Heart left ventricle (tissue), 16 donors: Measurements from ENCODE around the gene CDR2L. TPM values are rescaled to one million over a fixed set of nuclear protein-coding genes. Genes with fewer than 3 reads are reported as not detected.
A peak's percentile ranks its signal among the peaks of the same experiment; 100 is the strongest.

ENCODE experiments used
- ATAC-seq, 4 donors: fragments of 200-7000 bp; cut with Tn5 transposase; one replicate each; pipeline ENCODE4 v1.9.1; 2020 to 2022; ENCODE audit warnings: moderate library complexity in 4 of 4, mild to moderate bottlenecking in 3 of 4, moderate number of reproducible peaks in 1 of 4
- DNase-seq, 5 donors: peaks; one replicate each; pipeline ENCODE4 v3.0.0-alpha.2; 2020
- H3K27ac ChIP-seq, 12 donors: fragments of 200-600 bp; sonication (generic) in 4 of 12; one replicate each; pipeline versions ENCODE4 v1.5.0 to v1.8.0; 2016 to 2022; ENCODE audit warnings: mild to moderate bottlenecking in 2 of 12
- H3K27me3 ChIP-seq, 9 donors: fragments of 200-600 bp; sonication (generic) in 2 of 9; one replicate each; pipeline versions ENCODE4 v1.5.1 to v1.8.0; 2016 to 2022; ENCODE audit warnings: mild to moderate bottlenecking in 3 of 9
- H3K36me3 ChIP-seq, 9 donors: fragments of 200-600 bp; sonication (generic) in 2 of 9; one replicate each; pipeline versions ENCODE4 v1.5.0 to v1.8.0; 2018 to 2022; ENCODE audit warnings: mild to moderate bottlenecking in 2 of 9
- H3K4me1 ChIP-seq, 12 donors: fragments of 200-600 bp; sonication (generic) in 4 of 12; one replicate each; pipeline versions ENCODE4 v1.5.0 to v1.8.0; 2016 to 2022; ENCODE audit warnings: mild to moderate bottlenecking in 3 of 12
- H3K4me3 ChIP-seq, 12 donors: fragments of 200-600 bp; sonication (generic) in 4 of 12; one replicate each; pipeline versions ENCODE4 v1.5.0 to v1.8.0; 2017 to 2022; ENCODE audit warnings: mild to moderate bottlenecking in 9 of 12, moderate library complexity in 4 of 12
- H3K9me3 ChIP-seq, 12 donors: fragments of 200-600 bp; sonication (generic) in 4 of 12; one replicate each; pipeline versions ENCODE4 v1.5.0 to v1.8.0; 2016 to 2022; ENCODE audit warnings: mild to moderate bottlenecking in 1 of 12
- POLR2A ChIP-seq, 2 donors: fragments of 450-650 bp; IDR thresholded peaks; one replicate each; pipeline ENCODE4 v1.6.1; 2017; ENCODE audit warnings: antibody characterized with exemption in 2 of 2, mild to moderate bottlenecking in 2 of 2, moderate library complexity in 2 of 2
- WGBS, 4 donors: extraction: QIAGEN DNeasy Blood & Tissue Kit in 2 of 4; methylation state at CpG; one replicate each; pipeline versions ENCODE4 v1.1.5 to v1.1.7; 2013 to 2018; 5-methylcytosine and 5-hydroxymethylcytosine counted together
- intact Hi-C, 10 donors: fragments of 100-400 bp; cut with DNase I; formaldehyde crosslinking; loops; one replicate each; pipeline versions ENCODE4 v1.11.1 to v1.14.2; 2022
- polyA plus RNA-seq, 2 donors: library from polyadenylated mRNA; stranded (reverse); fragments of 200-250 nt; gene quantifications; one replicate each; pipeline ENCODE4 v1.2.3, GENCODE V29; 2013
- total RNA-seq, 9 donors: library from RNA; depleted of rRNA in 2 of 9; stranded (reverse); fragments of >200 nt in 2 of 9; fragmentation: NEBNext Ultra II Directional in 3 of 9; extraction: Animal tissue kit (Norgen Biotek cat#: 25700) in 3 of 9; gene quantifications; one replicate each; pipeline versions ENCODE4 v1.1.0 to v1.2.4, GENCODE V29; 2016 to 2023
- TF ChIP-seq, protein P1 (sequence below), 12 donors: fragments of 200-600 bp; sonication (generic) in 4 of 12; IDR thresholded peaks; one replicate each; pipeline versions ENCODE4 v1.5.0 to v1.8.0; 2018 to 2022; ENCODE audit warnings: antibody characterized with exemption in 12 of 12, mild to moderate bottlenecking in 5 of 12
- donor health status: ischemic (EF 13 %, LVEDD 7.1; RV severe dilation, severe dysfunction).
- donor health status: healthy with polysubstance abuse.
- donor health status: DM: no; HTN: yes; CAD: no.
- donor health status: DM: no; HTN: no; CAD: no.
- donor health status: ischemic (EF 25% LVEDD 6.9; RV normal size, moderate dysfunction).
- donor health status: ischemic (EF 25% LVEDD 5.7; RV mildly dilated, moderate dysfunction).
- donor health status: healthy.
- donor health status: DM: yes; HTN: yes; CAD: no.
- donor health status: ischemic (EF 35%, LVEDD 5.7; RV mildly dilated, moderate dysfunction).
- donor health status: nonischemic (EF 11% LVEDD 7.7; RV severe dilation, severe dysfunction).
- donor health status: DM: yes; HTN: yes; CAD: no.
- donor health status: PGD.
- donor health status: ischemic (EF 29% LVEDD 5.4; RV normal size, mild dysfunction).
- donor health status: nonischemic (EF 23%, LVEDD 6.1; RV moderate dilation, normal function).

CDR2L gene
- total and polyA plus RNA-seq, 11 donors = 13.0 to 56.4 (median 18.1) TPM

DNA sequence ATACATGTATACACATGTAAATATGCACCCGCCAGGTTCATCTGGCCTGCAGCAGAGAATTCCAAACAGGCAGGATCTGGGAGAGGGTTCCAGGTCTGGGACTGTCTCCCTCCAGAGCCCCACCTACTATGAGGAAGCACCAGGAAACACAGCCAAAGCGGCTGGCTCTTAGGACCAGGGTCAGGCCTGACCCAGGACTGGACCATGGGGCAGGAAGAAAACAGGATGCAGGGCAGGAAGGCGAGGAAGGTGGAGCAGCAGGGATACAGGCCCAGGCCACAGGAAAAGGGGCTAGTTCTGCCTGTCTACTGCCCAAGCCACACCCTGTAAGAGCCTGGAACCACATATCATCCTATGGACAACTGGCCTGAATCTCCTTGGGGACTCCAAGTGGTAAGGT is 17.0 kb upstream of the CDR2L start:
- peak overlapping the region in 11 of 12 donors; percentile 16 to 95 (median 76) for H3K4me3 ChIP-seq
- TF ChIP-seq, protein P1, sequence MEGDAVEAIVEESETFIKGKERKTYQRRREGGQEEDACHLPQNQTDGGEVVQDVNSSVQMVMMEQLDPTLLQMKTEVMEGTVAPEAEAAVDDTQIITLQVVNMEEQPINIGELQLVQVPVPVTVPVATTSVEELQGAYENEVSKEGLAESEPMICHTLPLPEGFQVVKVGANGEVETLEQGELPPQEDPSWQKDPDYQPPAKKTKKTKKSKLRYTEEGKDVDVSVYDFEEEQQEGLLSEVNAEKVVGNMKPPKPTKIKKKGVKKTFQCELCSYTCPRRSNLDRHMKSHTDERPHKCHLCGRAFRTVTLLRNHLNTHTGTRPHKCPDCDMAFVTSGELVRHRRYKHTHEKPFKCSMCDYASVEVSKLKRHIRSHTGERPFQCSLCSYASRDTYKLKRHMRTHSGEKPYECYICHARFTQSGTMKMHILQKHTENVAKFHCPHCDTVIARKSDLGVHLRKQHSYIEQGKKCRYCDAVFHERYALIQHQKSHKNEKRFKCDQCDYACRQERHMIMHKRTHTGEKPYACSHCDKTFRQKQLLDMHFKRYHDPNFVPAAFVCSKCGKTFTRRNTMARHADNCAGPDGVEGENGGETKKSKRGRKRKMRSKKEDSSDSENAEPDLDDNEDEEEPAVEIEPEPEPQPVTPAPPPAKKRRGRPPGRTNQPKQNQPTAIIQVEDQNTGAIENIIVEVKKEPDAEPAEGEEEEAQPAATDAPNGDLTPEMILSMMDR (IDR thresholded peaks at IDR 0.05) = no peak
- TF ChIP-seq POLR2A (IDR thresholded peaks at IDR 0.05) = no peak
- WGBS, 4 donors = 46 to 70% (median 67%) methylated on average over 3 of the region's 3 CpGs
- DNase-seq (peak in 3 of 5 donors; percentile 43 to 61 (median 52)), ATAC-seq (peak; percentile 42 to 84 (median 66))
- no peaks in the 10 kb centered on the region for H3K36me3 ChIP-seq
- H3K9me3 ChIP-seq = no peaks in the 10 kb centered on the region
- H3K27me3 ChIP-seq = peaks cover 0 to 25% (median 0%) of the 10 kb centered on the region in 9 donors
- peak overlapping the region; percentile 52 to 81 (median 70) for H3K27ac ChIP-seq
- peaks cover 0 to 26% (median 12%) of the 10 kb centered on the region in 12 donors for H3K4me1 ChIP-seq
- intact Hi-C loops = loop anchor here in 1 of 10 donors (10.0 kb wide), 1 partner anchor 64 kb away; no protein-coding TSS in a partner anchor

DNA sequence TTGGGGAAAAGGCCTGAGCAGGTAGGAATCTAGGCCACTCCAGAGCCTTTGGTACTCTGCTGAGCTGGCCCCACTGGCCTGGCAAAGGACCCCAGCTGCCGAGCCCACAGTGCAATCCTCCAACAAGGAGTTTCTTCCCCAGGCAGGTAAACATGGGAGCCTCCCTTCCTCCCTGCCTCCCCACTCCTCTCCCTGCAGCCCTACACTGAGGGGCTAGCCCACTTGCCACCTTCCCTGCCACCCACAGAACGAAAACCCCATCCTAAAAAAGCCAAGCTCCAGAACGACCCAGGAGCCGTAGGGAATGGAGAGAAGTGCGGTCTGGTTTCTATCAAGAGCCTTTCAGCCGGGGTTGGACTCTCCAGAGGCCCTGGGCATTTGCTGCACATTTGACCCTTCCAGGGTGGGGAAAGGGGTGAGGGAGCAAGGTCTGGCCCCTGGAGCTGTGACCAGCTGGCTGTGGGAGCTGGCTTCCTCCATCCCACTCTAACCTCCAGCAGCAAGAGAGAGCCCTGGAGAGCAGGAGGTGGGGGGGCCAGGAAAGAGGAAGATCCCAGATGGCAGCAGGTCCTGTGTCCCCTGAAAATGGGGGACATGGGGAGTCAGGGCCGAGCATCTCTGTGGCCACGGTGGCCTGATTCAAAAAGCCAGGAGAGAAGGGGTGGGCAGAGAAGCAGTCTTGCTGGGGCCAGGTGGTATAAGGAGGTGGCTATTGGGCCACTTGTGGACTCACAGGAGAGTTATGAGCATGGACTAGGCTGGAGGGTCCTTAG is 16.2 kb upstream of the CDR2L start:
- peaks cover 0 to 25% (median 0%) of the 10 kb centered on the region in 9 donors for H3K27me3 ChIP-seq
- H3K36me3 ChIP-seq = no peaks in the 10 kb centered on the region
- TF ChIP-seq, protein P1 (IDR thresholded peaks at IDR 0.05) = no peak
- no peak for TF ChIP-seq POLR2A (IDR thresholded peaks at IDR 0.05)
- H3K4me1 ChIP-seq = peaks cover 0 to 26% (median 12%) of the 10 kb centered on the region in 12 donors
- 54 to 66% (median 57%) methylated on average over 8 of the region's 8 CpGs for WGBS, 4 donors
- H3K9me3 ChIP-seq = no peaks in the 10 kb centered on the region
- intact Hi-C loops = loop anchor here in 1 of 10 donors (10.0 kb wide), 1 partner anchor 64 kb away; no protein-coding TSS in a partner anchor
- peak overlapping the region; percentile 52 to 81 (median 70) for H3K27ac ChIP-seq
- ATAC-seq (peak in 2 of 4 donors; percentile 19 to 32), DNase-seq (no peak)
- H3K4me3 ChIP-seq = peak overlapping the region; percentile 69 to 95 (median 76)

DNA sequence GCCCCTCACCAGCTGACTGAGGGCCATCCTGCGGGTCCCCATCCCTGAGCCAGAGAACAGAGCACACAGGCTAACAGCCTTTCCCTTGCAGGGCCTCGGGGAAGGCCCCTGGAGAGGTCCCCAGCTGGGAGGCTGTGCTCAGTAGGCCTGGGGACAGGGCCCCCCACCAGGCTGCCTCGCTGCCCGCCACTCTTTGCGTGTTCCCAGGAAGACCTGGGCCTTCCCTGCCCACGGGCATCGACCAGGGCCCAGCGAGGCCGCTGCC is 15.7 kb upstream of the CDR2L start:
- Histone ChIP-seq H3K9me3 (no peaks in the 10 kb centered on the region), H3K27me3 (peaks cover 0 to 25% (median 0%) of the 10 kb centered on the region in 9 donors), H3K4me1 (peaks cover 0 to 26% (median 12%) of the 10 kb centered on the region in 12 donors), H3K27ac (peak overlapping the region; percentile 33 to 81 (median 70)), H3K36me3 (no peaks in the 10 kb centered on the region), H3K4me3 (peak overlapping the region; percentile 69 to 95 (median 76))
- ATAC-seq = no peak
- DNase-seq = no peak
- no peak for TF ChIP-seq POLR2A (IDR thresholded peaks at IDR 0.05)
- TF ChIP-seq, protein P1 (IDR thresholded peaks at IDR 0.05) = no peak
- intact Hi-C loops = loop anchor here in 1 of 10 donors (10.0 kb wide), 1 partner anchor 63 kb away; no protein-coding TSS in a partner anchor
- WGBS, 4 donors = 12 to 31% (median 23%) methylated on average over 6 to 9 of the region's 9 CpGs
